IPS-NIHi11 (cell line): Measurements from ENCODE around the gene IFNL2.
"Not testable (repeated sequence)": the region's sequence is repeated elsewhere in the genome, so short reads cannot be mapped to it uniquely, and the experiment has no call there.

Experiments used
- DNase-seq: peaks from one replicate; pipeline ENCODE4 v3.0.0; 2012; ENCODE audit warnings: mixed read lengths, low spot score

IFNL2 gene

DNA sequence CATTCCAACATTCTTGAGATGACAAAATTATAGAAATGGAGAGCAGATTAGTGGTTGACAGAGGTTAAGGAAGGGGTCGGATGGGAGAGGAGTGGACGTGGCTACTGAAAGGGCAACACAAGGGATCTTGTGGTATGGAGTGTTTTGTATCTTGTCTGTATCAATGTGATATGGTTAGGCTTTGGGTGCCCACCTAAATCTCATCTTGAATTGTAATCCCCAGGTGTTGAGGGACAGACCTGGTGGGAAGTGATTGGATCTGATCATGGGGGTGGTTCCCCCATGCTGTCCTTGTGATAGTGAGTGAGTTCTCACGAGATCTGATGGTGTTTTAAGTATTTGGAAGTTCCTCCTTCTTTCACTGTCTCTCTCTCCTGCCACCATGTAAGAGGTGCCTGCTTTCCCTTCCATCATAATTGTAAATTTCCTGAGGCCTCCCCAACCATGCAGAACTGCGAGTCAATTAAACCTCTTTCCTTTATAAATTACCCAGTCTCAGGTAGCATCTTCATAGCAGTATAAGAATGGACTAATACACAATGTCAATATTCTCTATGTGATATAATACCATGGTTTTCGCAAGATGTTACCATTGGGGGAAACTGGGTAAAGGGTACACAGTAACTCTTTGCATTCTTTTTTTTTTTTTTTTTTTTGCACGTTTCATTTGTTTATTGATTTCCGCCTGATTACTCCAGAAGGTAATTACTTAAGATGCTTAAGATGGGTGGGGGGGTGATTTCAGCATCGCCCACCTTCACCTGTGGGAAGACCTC is 14.6 kb upstream of the IFNL2 start:
- no peak for DNase-seq

DNA sequence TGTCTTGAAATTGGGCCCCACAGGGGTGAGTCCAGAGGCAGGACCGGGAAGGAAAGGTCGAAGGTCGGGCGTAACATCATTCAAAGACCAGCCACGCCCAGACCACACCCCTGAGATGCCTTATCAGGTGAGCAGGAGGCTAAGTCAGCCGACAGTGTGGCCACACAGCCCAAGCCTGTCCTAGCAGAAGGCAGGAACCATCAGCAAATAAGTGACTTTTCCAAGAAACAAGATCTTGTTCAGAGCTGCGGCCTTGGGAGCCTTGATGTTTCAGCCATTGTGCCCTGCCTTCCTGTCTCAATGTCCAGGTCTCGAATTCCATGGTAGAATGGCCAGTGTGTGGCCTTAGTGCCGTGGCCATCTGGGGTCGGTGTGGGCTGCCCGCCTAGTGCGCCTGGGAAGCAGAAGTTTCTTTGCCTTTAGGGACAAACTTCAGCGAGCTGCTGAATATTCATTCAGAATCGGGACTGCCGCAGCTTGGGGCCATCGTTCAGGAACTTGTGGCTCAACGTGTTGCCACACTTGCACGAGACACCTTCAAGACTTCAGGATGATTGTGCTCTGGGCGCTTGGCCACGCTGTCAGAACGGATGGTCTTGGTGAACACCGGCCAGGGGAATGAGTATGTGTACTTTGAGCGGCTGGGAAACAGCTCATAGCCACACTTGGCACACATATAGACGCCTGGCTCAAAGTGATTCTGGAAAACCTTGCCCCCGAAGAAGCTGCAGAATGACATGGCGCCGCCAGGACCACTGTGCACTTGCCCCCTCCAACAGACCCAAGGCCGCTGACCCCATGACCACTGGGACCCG is 13.5 kb upstream of the IFNL2 start:
- no peak for DNase-seq

DNA sequence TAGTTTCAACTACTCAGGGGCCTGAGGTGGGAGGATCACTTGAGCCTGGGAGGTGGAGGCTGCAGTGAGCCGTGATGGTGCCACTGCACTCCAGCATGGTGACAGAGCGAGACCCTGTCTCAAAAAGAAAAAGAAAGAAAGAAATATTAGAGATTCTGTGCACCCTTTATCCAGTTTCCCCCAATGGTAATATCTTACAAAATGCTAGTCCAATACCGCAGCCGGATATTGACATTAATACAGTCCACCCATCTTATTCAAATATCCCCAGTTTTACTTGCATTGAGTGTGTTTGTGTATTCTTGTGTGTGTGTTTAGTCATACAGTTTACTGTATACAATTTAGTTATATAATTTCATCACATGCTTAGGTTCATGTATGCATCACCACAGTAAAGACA is 11.0 kb upstream of the IFNL2 start:
- no peak for DNase-seq

DNA sequence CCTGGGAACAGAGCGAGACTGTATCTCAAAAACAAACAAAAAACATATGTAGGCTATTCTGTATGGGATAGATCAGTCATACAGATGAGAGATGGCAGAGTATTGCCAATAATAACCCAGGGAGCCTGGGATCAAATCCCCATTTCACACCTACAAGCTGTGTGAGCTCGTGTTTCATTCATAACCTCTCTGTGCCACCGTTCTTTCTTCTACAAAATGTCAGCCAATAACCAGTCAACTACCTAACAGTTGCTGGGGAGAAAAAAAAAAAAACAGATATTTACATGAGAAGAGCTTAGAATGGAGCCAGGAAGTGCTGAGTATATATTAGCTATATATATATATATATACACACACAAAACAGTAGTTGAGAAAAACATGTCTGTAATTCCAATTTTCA is 6.5 kb upstream of the IFNL2 start:
- no peak for DNase-seq

DNA sequence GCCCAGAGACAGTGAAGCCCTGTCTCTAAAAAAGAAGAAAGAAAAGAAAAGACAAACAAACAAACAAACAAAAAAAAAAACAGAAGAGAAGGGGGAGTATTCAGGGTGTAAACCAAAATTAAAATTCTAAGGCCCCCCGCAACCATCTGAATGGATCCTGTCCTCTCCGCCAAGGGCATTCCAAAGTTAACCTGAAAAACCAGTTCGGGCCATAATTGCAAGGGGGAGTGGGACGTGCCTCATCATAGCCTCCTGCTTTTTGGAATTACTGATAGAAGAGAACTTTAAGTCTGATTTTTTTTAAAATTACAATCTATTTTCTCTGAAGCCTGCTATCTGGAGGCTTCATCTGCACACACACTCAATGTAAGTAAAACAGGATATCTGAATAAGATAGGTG is 5.7 kb upstream of the IFNL2 start:
- DNase-seq, result no peak

DNA sequence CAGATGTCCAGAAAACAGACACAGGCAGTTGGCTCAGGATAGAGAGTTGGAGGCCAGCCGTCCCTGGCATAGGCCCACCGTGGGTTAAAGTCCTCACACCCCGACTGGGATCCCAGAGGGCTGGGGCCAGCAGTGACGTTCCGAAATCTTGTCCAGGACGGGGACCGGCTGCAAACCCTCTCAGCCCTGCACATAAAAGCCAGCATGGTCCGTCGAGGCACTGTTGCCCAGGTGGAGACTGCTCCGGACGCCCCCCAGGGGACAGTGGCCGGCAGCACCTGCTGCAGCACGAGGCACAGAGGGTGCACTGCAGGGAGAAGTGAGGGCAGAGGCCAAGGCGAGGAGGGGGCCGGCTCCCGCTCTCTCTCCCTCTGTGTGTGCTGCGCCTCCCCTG is 4.3 kb upstream of the IFNL2 start:
- DNase-seq, result peak; percentile 38

DNA sequence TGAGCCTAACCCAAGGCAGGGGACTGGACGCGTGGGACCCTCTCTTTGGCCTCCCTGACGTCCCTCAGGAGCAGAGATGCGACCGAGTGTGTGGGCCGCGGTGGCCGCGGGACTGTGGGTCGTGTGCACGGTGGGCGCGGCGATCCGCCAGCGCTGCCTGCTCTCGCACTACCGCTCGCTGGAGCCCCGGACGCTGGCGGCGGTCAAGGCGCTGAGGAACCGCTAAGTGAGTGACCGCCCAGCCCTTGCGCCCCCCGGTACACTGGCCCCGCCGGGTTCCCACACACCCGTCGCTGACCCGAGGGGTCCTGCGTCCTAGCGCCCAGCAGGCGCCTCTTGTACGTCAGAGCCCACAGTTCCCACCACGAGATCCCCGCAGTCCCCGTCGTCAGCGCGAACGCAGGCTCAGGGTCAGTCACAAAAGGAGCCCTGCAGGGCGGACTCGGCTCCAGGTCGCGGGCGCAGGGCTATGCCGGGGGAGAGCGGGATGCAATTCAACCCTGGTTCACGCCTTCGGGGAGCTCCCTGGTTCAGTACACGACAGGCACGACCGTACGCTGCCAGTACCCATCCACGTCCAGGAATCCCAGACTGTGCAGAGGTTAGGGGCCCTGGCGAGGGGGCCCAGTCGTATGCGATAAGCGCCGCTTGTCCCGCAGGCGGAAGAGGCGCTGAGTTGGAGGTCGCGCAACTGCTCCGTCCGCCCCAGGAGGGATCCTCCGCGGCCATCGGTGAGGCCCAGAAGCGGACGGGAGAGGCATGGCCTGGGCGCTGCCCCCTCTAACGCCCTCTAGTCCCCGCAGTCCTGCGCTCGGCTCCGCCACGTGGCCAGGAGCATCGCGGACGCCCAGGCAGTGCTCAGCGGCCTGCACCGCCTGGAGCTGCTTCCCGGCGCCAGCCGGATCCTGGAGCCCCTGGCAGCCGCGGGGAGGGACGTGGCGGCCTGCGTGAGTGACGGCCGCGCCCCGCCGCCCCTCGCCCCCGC is 3.6 kb upstream of the IFNL2 start:
- DNase-seq, result peak; percentile 67

DNA sequence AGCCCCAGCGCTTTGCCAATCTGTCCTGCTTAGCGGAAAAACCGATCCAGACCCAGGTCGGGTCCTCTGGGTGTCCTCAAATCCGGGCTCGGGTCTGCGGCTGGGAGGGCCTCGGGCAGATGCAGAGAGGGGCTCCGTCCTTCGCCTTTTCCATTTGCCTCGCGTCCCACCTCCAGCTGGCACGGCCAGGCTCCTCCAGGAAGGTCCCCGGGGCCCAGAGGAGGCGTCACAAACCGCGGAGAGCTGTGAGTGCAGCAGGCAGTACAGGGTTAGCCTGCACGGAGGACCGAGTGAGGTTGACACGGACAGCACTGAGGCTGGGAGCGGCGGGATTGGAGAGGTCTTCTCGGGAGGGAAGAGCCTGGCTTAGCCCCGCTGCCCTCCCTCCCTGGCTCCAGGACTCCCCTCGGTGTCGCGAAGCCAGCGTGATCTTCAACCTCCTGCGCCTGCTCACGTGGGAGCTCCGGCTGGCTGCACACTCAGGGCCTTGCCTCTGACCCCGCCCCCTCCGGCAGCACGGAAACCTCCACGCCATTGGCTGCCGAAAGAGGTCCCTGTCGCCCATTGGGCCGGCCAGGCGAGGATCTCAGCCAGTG is 2.8 kb upstream of the IFNL2 start:
- DNase-seq, result peak; percentile 79

DNA sequence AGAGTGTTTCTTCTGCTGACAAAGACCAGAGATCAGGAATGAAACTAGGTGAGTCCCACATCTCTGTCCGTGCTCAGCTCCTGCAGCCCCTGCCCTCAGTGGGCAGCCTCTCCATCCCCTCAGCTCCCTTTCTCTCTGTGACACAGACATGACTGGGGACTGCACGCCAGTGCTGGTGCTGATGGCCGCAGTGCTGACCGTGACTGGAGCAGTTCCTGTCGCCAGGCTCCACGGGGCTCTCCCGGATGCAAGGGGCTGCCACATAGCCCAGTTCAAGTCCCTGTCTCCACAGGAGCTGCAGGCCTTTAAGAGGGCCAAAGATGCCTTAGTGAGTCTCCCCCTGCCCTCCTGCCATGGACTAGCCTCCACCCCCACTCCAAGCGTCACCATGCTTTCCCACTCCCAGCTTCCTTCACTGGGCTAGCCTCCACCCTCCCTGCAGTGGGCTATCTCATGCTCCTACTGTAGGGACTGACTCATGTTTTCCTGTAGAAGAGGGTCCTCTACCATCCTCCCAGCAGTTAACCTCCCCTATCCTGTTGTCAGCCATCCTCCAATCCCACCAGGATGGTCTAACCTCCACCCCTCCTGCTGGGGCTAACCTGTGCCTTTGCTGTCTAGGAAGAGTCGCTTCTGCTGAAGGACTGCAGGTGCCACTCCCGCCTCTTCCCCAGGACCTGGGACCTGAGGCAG is 481 bp downstream of the IFNL2 start:
- not testable (repeated sequence) for DNase-seq

DNA sequence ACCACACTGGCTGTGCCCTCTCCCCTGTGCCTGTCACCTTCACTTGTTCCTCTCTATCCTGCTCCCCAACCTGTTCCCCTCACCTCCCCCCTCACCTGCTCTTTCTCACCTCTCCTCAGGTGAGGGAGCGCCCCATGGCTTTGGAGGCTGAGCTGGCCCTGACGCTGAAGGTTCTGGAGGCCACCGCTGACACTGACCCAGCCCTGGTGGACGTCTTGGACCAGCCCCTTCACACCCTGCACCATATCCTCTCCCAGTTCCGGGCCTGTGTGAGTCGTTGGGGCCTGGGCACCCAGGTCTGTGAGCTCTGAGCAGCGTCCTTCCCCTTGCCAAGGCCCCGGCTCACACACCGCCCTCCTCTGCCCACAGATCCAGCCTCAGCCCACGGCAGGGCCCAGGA is 1.2 kb downstream of the IFNL2 start:
- not testable (repeated sequence) for DNase-seq

DNA sequence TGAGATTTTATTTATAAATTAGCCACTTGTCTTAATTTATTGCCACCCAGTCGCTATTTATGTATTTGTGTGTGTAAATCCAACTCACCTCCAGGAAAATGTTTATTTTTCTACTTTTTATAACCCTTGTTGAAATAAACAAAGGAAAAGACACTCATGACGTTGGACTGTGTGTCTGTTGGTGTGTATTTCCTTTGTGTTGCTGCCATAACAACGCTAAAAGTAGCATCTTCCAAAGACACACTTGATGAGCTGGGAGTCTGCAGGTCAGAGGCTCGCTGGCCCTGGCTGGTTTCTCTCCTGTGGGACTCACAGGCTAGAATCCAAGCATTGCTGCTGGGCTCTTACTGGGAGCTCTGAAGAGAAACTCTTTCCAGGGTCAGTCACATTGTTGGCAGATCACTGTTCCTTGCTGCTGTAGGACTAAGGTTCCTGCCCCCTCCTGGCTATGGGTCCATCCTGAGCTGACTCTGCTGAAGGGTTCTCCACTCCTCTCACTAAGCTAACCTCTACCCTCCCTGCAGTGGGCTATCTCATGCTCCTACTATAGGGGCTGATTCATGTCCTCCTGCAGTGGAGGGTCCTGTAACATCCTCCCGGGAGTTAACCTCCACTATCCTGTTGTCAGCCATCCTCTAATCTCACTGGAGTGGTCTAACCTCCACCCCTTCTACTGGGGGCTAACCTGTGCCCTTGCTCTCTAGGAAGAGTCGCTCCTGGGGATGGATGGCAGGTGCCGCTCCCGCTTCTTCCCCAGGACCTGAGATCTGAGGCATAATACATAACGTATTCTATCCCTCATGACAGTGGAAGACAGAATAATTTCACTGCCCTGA is 2.1 kb downstream of the IFNL2 start:
- no peak for DNase-seq

DNA sequence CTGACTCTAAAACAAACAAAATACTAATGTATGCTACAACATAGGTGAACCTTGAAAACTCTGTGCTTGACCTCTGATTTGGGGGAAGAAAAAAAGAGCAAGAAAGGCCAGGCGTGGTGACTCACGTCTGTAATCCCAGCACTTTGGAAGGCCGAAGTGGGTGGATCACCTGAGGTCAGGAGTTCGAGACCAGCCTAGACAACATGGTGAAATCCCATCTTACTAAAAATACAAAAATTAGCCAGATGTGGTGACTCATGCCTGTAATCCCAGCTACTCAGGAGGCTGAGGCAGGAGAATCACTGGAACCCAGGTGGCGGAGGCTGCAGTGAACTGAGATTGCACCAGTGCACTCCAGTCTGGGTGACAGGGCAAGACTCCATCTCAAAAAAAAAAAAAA is 5.7 kb downstream of the IFNL2 start:
- not testable (repeated sequence) for DNase-seq

DNA sequence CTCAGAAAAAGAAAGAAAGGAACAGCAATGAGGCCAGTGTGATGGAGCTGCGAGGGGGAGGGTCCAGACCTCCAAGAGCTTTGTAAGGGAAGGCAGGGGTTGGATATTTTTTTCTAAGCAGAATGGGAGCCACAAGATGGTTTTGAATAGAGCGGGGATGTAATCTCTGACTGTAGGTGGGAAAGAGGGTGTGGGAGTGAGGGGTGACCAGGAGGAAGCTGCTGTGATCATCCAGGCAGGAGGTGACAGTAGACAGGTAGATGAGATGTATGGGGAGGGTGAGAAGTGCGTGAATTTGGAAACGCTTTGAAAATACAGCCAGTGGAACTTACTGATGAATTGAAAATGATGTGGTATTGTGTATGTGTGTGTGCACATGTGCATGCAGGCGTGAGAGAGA is 7.4 kb downstream of the IFNL2 start:
- DNase-seq, result no peak

DNA sequence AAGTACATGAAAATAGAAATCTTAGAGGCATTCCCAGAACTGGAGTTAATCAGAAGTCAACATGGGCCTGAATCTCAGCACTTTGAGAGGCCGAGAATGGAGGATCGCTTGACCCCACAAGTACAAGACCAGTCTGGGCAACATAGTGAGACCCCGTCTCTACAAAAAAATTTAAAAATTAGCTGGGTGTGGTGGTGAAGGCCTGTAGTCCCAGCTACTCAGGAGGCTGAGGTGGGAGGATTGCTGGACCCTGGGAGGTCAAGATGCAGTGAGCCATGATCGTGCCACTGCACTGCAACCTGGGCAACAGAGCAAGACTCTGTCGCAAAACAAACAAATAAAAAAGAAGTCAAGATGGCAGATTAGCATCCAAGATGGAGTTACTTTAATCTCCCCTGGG is 8.5 kb downstream of the IFNL2 start:
- DNase-seq, result no peak

DNA sequence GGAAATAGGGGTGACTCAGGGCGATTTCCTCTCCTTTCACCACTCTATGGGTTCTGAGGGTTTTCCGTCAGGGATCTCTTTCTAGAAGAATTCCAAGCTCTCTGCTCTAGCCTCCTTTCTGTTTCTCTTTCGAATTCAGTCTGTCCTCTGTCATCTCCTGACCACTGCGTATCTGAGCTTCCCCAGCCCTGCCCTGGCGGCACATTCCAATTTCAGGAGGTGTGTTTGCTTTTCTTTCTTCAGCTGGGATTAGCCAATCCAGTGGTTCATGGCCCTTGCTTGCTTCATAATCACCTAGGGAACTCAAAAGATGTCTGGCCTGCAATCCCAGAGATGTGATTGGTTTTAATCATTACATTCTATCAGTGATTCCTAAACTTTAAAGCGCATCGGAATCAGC is 9.4 kb downstream of the IFNL2 start:
- DNase-seq, result no peak

DNA sequence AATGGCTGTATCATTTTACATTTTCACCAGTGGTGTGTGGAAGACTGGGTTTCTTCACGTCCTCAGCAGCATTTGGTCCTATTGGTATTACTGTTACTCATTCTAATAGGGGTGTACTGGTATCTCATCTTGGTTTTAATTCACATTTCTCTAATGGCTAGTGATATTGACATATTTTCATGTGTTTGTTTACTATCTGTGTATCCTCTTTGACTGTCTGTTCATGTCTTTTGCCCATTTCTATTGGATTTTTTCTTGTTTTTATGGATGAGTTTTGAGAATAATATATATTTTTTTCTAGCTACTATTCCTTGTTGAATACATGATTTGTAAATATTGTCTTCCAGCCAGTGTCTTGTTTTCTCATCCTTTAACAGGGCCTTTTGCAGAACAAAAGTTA is 13.8 kb downstream of the IFNL2 start:
- no peak for DNase-seq

DNA sequence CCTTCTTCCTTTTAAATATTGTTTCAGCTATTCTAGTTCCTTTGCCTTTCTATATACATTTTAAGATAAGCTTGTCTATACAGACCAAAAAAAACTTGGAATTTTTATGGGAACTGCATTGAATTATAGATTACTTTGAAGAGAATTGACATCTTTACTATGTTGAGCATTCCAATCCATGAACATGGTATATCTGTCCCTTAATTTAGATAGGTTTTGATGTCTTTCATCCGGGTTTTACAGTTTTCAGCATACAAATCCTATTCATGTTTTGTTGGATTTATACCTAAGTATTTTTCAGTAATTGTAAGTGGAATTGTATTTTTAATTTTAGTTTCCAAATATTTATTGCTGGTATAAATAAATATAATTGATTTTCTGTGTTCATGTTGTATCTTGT is 15.8 kb downstream of the IFNL2 start:
- no peak for DNase-seq

DNA sequence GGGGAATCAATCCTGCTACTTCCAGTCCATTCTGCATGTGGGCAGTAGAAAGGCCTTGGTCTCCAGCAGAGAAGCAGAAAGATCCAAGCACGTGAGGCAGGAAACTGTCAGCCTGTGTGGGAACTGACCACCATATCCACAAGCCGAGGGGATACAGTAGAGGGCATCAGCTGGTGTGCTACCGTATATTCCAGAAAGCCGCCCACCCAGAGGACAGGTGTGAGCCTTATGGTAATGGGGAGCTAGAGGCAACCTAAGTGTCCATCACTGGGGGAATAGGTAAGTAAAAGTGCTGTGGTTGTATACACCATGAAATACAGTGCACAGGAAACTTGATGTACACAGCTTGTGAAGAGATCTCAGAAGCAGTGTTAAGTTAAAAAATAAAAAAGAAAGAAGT is 25.2 kb downstream of the IFNL2 start:
- DNase-seq, result no peak

DNA sequence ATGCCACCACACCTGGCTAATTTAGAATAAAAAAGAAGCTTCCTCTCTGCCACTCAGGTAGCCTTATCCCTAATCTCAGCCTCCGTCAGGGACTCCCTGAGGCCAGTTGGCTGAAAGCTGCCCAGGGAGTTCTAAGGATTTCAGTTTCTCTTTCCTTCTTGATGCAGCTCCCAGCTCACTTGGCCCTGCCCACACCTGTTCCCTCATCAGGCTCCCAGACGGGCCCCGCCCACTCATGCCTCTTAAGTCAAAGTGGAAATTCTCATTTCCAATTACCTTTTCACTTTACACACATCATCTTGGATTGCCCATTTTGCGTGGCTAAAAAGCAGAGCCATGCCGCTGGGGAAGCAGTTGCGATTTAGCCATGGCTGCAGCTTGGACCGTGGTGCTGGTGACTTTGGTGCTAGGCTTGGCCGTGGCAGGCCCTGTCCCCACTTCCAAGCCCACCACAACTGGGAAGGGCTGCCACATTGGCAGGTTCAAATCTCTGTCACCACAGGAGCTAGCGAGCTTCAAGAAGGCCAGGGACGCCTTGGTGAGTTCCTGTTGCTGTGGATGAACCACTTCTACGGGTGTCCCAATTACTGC is 28.0 kb downstream of the IFNL2 start, which contains the start of gene IFNL1:
IFNL1 (plus strand) TSS at position 353 of the 591 bp plus-strand sequence; CDS start at position 368, 15 bp downstream.
- peak; percentile 25 for DNase-seq

DNA sequence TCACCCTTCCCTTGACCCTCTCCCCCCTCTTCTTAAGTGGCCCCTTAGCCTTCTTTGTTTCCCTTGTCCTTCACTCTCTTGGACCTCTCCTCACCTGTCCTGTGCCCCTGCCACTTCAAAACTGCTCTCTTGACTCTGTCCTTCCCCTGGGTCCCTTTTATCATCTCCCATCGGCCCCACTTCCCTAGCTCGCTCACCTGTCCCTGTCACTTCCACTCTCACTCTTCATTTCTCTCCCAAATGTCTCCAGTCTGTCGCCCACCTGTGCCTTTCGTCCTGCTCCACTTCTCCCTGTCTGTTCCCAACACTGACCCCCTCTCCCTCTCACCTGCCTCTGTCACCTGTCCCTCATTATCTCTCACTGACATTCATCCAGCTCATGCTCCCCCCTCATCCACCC is 28.7 kb downstream of the IFNL2 start:
- no peak for DNase-seq
